ENCODE measurements around the gene ZNF362.

The ZNF362 gene

GRCh38 chr1:33258788-33259274, 2.5 kb downstream of the ZNF362 start:
- TF ChIP-seq TEAD4 (IDR thresholded peaks at IDR 0.05) (no peak), EGR1 (IDR thresholded peaks at IDR 0.05) (no peak), FOXM1 (IDR thresholded peaks at IDR 0.05; ENCODE audit: borderline replicate concordance, low read depth) (no peak), YY1 (IDR thresholded peaks at IDR 0.05; ENCODE audit: low read depth) (no peak), ZBTB7A (IDR thresholded peaks at IDR 0.05; ENCODE audit: low read depth) (no peak), TCF12 (IDR thresholded peaks at IDR 0.05; ENCODE audit: low read depth) (no peak), EP300 (IDR thresholded peaks at IDR 0.05; ENCODE audit: borderline replicate concordance) (no peak), CREB1 (IDR thresholded peaks at IDR 0.05; ENCODE audit: low read depth) (no peak), USF1 (IDR thresholded peaks at IDR 0.05) (no peak), TAF1 (IDR thresholded peaks at IDR 0.05; ENCODE audit: low read depth) (no peak), CEBPB (IDR thresholded peaks at IDR 0.05) (no peak), NFIC (IDR thresholded peaks at IDR 0.05) (no peak), REST (IDR thresholded peaks at IDR 0.05; ENCODE audit: low read depth) (no peak), MAX (IDR thresholded peaks at IDR 0.05) (no peak), RAD21 (IDR thresholded peaks at IDR 0.05; ENCODE audit: low read depth) (no peak)

GRCh38 chr1:33259879-33260278, 3.6 kb downstream of the ZNF362 start:
- TF ChIP-seq YY1 (IDR thresholded peaks at IDR 0.05; ENCODE audit: low read depth) (no peak), RAD21 (IDR thresholded peaks at IDR 0.05; ENCODE audit: low read depth) (no peak), CREB1 (IDR thresholded peaks at IDR 0.05; ENCODE audit: low read depth) (no peak), USF1 (IDR thresholded peaks at IDR 0.05) (no peak), MAX (IDR thresholded peaks at IDR 0.05) (no peak), TCF12 (IDR thresholded peaks at IDR 0.05; ENCODE audit: low read depth) (no peak), CEBPB (IDR thresholded peaks at IDR 0.05) (no peak), TEAD4 (IDR thresholded peaks at IDR 0.05) (no peak), FOXM1 (IDR thresholded peaks at IDR 0.05; ENCODE audit: borderline replicate concordance, low read depth) (no peak), EGR1 (IDR thresholded peaks at IDR 0.05) (no peak), TAF1 (IDR thresholded peaks at IDR 0.05; ENCODE audit: low read depth) (no peak), NFIC (IDR thresholded peaks at IDR 0.05) (no peak), REST (IDR thresholded peaks at IDR 0.05; ENCODE audit: low read depth) (no peak)

GRCh38 chr1:33260439-33260838, 4.1 kb downstream of the ZNF362 start:
- TF ChIP-seq TCF12 (IDR thresholded peaks at IDR 0.05; ENCODE audit: low read depth): no peak
- TF ChIP-seq YY1 (IDR thresholded peaks at IDR 0.05; ENCODE audit: low read depth): no peak
- no peak for TF ChIP-seq TEAD4 (IDR thresholded peaks at IDR 0.05)
- TF ChIP-seq EP300 (IDR thresholded peaks at IDR 0.05; ENCODE audit: borderline replicate concordance): no peak
- no peak for TF ChIP-seq EGR1 (IDR thresholded peaks at IDR 0.05)
- no peak for TF ChIP-seq CREB1 (IDR thresholded peaks at IDR 0.05; ENCODE audit: low read depth)
- no peak for TF ChIP-seq USF1 (IDR thresholded peaks at IDR 0.05)
- no peak for TF ChIP-seq TAF1 (IDR thresholded peaks at IDR 0.05; ENCODE audit: low read depth)
- TF ChIP-seq NFIC (IDR thresholded peaks at IDR 0.05): no peak
- no peak for TF ChIP-seq FOXM1 (IDR thresholded peaks at IDR 0.05; ENCODE audit: borderline replicate concordance, low read depth)
- no peak for TF ChIP-seq MAX (IDR thresholded peaks at IDR 0.05)
- TF ChIP-seq RAD21 (IDR thresholded peaks at IDR 0.05; ENCODE audit: low read depth): no peak
- no peak for TF ChIP-seq REST (IDR thresholded peaks at IDR 0.05; ENCODE audit: low read depth)
- no peak for TF ChIP-seq CEBPB (IDR thresholded peaks at IDR 0.05)
- no peak for TF ChIP-seq ZBTB7A (IDR thresholded peaks at IDR 0.05; ENCODE audit: low read depth)

Data from Ishikawa (cell line).